Measurements from ENCODE around the gene SPIN1.

- TF ChIP-seq, protein P1, sequence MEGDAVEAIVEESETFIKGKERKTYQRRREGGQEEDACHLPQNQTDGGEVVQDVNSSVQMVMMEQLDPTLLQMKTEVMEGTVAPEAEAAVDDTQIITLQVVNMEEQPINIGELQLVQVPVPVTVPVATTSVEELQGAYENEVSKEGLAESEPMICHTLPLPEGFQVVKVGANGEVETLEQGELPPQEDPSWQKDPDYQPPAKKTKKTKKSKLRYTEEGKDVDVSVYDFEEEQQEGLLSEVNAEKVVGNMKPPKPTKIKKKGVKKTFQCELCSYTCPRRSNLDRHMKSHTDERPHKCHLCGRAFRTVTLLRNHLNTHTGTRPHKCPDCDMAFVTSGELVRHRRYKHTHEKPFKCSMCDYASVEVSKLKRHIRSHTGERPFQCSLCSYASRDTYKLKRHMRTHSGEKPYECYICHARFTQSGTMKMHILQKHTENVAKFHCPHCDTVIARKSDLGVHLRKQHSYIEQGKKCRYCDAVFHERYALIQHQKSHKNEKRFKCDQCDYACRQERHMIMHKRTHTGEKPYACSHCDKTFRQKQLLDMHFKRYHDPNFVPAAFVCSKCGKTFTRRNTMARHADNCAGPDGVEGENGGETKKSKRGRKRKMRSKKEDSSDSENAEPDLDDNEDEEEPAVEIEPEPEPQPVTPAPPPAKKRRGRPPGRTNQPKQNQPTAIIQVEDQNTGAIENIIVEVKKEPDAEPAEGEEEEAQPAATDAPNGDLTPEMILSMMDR (IDR thresholded peaks at IDR 0.05): peak in 2 of 7 experiments; percentile 12 to 20
- peak; percentile 72 to 92 (median 90) for TF ChIP-seq POLR2A (IDR thresholded peaks at IDR 0.05)
These were observed 567 bp upstream of the SPIN1 start for GRCh38 chr9:88387552-88388202.
